Superior temporal gyrus (tissue), 1 donor: ENCODE measurements around the gene ARAF.

Experiments
- DNase-seq: peaks from one replicate; pipeline ENCODE4 v3.0.0-alpha.2; 2016; ENCODE audit errors: extremely low spot score

Gene ARAF

DNA sequence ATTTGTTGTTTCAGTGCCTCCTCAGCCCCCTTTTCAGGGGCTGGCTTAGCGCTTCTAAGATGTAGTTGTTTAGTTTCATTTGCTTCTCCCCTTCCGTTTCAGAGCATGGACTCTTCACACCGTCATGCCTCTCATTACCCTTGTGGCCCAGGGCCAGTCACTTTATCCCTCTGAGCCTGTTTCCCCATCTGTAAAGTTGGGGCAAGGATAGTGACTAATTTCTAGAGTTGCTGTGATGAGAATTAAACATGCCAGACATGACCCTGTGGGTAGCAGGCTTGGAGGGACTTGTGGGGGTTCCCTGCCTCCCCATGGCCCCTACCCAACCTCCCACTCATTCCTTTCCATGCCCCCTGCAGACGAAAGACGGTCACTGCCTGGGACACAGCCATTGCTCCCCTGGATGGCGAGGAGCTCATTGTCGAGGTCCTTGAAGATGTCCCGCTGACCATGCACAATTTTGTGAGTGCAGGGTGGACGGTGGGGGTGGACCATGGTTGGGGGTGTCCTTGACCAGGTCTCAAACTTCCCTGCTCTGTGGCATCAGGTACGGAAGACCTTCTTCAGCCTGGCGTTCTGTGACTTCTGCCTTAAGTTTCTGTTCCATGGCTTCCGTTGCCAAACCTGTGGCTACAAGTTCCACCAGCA, 3.6 kb downstream of the ARAF start:
- no peak for DNase-seq

DNA sequence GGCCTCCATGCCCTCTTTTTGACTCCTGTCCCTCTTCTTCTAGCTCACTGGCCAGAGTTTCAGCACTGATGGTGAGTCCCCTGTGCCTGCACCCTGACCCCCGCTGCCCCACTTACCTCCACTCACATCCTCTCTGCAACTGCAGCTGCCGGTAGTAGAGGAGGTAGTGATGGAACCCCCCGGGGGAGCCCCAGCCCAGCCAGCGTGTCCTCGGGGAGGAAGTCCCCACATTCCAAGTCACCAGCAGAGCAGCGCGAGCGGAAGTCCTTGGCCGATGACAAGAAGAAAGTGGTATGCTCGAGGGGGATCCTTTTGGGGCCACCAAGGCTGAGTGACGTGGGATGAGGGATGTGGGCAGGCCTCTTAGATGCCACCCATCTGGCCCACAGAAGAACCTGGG, 5.8 kb downstream of the ARAF start:
- DNase-seq = no peak

DNA sequence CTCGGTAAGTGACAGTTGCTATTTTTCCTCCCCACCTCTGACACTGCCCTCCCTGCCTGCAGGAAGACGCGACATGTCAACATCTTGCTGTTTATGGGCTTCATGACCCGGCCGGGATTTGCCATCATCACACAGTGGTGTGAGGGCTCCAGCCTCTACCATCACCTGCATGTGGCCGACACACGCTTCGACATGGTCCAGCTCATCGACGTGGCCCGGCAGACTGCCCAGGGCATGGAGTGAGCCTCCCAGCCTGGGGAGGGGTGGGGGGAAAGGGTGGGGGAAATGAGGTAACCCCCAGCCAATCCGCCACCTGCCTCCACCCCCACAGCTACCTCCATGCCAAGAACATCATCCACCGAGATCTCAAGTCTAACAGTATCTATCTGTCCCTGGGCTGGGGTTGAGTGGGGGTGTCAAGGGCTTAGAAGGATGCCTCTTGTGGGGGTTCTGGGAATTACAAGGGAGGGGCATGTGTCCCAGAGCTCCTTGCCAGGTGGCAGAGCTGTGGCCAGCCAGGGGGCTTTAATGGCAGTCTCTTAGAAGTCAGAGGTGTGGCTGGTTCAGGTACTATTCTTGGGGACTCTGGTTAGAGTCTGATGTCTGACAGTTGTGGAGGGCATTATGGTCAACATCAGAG, 7.8 kb downstream of the ARAF start:
- DNase-seq = no peak

DNA sequence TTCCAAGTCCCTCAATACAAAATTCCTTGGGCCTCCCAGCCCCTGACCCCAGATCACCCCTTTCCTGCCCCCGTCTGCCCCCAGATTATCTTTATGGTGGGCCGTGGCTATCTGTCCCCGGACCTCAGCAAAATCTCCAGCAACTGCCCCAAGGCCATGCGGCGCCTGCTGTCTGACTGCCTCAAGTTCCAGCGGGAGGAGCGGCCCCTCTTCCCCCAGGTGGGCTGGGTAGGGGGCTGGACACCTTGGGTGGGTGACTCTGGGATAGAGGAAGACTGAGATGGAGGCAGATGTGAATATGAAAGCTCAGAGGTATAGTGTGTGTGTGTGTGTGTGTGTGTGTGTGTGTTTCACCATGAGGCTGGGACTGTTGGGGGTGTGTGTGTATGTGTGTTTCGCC, 9.8 kb downstream of the ARAF start:
- no peak for DNase-seq

DNA sequence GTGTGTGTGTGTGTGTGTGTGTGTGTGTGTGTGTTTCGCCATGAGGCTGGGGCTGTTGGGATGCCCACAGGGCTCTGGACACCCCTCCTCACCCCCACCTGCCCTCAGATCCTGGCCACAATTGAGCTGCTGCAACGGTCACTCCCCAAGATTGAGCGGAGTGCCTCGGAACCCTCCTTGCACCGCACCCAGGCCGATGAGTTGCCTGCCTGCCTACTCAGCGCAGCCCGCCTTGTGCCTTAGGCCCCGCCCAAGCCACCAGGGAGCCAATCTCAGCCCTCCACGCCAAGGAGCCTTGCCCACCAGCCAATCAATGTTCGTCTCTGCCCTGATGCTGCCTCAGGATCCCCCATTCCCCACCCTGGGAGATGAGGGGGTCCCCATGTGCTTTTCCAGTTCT, 10.2 kb downstream of the ARAF start:
- DNase-seq = no peak

DNA sequence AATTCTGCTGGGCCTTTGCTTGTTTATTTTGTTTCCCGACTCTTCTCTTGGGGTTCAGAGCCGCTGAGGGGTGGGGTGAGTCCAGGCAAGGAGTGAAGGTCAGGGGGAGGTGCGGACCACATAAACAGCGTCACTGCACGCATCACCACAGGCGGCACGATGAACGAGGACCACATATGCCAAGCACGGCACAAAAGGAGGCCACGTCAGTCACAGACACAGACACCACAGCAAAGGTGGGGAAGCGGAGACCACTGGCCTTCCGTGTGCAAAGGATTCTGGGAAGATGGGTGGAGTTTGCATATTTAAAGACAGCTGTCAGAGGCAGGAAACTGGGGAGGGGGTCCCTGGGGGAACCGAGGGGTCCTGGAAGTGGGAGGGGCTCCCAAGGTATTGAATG, 10.9 kb downstream of the ARAF start:
- DNase-seq = no peak

DNA sequence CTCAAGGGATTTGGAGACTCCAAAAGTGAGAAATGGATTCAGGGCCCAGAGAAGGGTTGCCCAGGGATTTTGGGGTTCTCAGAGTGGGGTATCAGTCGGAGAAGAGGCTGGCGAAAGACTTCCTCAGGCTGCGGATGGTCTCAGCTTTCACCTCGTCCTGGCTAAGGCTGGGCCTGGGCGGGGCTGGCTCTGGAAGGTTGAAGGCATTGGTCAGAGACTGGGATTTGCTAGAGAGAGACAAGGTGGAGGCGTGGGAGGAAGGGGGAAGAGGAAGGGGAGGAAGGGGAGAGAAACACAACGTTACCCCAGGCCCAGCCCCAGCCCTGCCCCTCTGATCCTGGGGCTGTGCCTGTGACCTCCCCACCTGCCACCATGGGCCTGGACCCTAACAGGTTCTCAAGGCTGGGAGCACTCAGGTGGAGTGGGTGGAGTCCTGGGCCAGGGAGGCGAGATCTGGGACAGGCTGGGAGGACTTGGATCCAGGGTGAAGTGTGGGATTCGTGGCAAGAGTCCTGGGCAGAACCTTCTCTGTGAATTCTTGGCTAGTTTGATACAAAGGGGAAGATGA, 11.9 kb downstream of the ARAF start:
- no peak for DNase-seq

DNA sequence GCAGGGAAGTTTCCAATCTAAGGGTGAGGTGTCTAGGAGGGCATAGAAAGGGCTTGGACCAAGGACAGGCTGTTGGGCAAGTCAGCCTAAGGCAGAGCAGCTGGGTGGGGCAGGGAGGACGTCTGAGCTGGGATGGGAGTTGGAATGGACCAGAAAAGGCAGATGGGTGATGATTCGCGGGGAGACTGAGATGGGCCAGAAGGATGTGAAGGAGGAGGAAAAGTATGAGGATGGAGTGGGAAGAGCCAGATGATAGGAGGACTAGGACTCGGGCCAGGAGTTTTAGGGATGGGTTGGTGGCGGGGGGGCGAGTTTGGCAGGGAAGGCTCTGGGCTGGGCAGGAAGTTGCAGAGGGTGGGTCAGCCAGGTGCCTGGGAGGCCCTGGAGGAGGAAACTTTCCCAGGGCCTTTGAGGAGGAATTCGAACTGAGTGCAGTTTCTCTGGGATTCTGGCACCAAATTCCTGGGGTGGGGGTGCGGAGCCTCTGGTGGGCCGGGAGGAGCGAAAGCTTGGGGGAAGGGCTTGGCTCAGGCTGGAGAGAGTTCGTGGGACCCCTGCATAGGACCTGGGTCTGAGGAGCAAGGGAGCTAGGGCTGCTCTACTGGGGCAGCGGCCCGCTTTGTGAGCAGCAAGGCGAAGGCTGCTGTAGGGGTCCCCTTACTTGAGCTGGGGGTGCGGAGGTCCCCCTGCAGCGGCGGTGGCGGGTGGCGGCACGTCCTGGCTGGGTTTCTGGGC, 12.5 kb downstream of the ARAF start:
- no peak for DNase-seq

DNA sequence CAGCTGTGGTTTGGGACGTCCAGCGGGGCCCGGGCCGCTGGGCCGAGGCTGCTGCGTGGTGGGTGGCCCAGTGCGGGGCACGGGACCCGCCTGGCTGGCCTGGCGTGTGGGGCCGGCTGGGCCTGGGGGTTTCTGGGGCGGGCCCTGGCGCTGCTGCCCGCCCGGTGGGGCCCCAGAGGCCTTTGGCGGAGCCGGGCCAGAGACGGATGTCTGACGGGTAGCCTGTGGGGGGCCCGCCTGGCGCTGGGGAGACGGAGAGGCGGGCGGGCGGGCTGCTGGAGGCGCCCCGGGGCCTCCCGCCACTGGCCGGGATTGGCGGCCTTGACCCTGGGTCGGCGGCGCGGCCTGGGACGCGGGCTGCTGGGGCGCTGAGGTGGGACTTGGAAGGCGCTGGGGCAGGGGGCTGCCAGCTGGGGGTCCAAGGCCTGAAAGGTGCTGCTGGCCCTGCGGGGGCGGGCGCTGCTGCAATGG, 13.1 kb downstream of the ARAF start:
- no peak for DNase-seq

DNA sequence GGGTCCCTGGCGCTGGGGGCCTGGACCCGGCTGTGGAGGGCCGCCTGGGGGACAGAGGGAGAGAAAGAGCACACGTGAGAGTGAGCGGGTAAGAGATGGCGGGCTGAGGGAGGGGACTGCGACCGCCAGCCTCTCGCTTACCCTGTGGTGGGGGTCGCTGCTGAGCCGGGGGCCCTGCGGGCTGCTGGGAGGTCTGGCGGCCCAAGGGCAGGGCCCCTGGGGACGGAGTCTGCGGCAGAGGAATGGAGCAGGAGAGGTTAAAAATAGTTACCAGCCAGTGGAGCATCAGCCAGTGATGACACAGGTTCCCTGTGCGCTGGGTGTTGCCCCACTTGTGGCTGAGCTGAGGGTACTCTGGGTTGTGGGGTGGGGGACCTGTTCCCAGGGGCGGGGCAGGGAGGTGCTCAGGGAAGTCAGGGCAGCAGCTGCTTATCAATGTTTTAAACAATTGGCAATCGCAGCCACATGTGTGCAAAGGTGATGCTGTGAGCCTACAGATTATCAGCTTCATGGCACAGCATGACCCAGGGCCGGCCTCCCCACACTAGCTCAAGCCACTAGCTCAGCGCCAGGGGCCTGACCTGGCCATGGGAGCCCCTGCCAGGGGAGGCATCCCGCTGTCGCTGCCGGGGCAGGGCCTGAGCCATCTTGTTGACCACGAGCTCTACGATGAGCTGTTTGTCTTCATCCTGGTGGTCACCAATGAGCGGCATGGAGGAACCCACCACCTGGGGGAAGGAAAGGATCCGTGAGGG, 13.7 kb downstream of the ARAF start:
- no peak for DNase-seq

DNA sequence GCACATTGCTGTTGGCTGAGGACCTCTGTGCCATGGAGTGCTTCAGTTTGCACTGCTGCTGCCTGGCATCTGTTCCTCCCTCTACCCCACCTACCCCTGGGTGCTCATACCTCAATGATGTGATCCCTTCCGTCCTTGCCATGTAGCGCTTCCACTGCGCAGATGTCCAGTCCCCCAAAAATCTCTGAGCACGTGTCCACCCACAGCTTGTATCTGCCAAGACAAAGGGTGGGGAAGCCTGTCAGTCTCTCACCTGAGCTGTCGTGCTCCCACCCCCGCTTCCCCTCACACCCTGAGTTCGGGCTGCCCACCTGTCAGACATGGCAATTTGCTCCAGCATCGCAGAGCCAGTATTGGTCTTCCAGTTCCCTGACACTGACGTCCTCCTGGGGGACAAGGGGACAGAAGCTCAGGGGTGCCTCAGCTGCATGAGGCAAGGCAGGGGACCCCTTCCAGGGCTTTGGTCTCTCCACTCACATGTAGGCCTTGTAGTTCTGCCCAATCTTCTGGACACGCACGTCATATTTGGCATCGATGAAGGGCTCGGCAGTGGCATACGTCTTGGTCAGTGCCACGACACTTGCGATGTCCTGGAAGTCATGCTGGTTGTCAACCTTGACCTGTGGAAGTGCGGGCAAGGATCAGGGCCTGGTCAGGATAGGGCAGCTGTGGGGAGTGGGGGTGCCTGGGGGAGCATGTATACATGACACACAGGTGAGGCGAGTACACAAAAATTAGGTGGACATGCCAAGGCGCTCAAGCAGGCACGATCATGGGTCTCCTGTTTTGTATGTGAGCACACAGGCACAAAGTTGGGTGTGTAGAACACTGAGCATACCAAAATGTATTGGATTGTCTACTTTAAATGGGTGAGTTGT, 15.3 kb downstream of the ARAF start:
- DNase-seq = no peak

DNA sequence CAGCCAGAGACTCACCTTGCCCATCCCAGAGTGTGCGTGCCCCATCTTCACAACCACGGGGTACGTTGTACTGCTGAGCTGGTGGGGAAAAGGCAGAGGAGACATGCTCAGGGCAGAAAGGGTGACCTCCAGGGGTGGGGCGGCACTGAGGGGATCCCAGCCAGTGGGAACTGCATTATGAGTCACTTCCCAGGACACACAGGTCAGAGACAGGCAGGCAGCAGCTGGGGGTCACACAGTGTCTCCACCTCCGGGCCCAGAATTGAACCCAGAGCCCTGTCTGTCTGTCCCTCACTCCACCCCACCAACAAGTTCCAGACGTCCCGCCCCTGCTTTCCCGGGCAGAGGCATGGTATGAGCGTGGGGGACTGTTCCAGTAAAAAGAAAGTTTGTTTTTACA, 16.4 kb downstream of the ARAF start:
- DNase-seq = no peak

DNA sequence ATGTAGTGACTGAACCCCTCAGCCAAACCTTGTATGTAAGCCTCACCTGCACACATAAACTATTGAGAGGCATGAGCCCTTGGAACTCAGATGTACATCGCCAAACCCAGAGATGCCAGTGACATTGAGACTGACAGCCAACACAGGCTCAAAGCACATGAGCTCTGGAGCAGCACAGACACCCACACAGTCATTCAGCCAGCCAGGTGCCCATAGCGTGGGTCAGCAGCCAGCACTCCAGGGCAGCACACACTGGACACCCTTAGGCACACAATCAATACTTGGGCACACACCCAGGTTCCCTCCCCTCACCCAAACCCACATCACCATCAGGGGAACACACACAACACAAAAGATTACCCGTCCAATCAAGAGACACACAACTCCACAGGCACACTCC, 16.9 kb downstream of the ARAF start:
- DNase-seq = no peak

DNA sequence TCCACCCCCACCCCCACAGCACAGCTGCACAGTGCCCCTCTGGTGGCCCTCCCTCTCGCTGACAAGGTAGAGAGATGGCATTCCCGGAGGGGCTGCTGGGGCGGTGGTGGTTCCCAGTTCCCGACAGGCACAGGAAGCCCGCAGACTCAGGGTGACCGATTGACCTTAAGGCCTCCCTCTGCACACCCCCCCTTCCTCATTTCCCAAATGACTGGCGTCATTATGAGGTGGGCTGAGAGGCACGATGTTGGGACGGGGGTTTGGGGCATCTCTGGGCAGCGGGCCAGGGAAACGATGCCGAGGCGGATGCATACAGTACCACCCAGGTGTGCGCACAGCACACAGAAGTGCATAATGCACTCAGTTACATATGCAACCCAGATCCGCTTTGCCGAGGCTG, 17.7 kb downstream of the ARAF start:
- no peak for DNase-seq

DNA sequence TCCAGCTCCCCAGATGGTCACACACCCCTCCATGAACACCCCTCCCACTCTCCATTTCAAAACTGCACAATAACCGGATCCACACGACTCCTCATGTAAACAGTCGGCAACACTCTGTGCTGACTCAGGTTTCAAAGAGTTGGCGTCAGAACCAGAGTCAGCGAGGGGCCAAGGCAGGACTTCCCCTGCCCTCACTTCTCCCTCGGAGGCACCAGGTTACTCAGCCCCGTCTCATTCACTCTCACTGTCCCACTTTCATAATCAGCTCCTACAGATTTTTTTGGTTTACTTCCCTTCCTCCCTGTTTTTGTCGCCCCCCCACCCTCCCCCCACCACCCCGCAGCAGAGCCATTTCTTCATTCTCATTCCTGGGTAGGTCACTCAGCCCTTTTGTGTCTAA, 18.5 kb downstream of the ARAF start:
- DNase-seq = no peak

DNA sequence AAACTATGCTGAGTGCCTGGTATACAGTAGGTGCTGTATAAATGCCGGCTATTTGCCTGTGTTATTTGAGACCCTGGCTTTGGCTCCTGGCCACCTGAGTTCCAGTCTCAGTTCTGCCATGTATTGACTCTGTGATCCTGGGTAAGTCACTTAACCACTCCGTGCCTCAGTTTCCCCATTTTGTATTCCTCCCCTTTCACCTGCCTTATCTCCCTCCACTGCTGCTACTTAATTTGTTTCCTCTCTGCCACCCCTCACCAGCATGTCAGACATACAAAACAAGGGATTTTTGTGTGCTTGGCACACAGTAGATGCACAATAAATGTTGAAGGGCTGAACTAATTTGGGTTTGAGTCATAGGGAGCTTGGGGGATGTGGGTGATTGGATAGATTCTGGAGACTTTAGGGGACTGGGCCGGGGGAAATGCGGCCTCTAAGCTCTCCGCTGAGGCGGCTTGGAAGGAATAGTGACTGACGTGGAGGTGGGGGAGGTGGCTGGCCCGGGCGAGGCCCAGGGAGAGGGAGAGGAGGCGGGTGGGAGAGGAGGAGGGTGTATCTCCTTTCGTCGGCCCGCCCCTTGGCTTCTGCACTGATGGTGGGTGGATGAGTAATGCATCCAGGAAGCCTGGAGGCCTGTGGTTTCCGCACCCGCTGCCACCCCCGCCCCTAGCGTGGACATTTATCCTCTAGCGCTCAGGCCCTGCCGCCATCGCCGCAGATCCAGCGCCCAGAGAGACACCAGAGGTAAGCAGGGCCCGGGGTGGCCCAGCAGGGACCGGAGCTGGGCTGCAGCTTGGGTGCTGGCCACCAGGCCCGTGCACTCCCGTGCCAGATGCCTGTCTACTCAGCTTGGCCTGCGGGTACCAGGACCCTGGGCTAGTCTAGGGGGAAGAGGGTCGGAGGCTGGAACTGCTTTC, 21.0 kb downstream of the ARAF start, which contains the start of gene TIMP1:
TIMP1 (plus strand) TSS at position 706 of the 917 bp plus-strand sequence. CDS start 980 bp downstream, outside the sequence.
- no peak for DNase-seq

DNA sequence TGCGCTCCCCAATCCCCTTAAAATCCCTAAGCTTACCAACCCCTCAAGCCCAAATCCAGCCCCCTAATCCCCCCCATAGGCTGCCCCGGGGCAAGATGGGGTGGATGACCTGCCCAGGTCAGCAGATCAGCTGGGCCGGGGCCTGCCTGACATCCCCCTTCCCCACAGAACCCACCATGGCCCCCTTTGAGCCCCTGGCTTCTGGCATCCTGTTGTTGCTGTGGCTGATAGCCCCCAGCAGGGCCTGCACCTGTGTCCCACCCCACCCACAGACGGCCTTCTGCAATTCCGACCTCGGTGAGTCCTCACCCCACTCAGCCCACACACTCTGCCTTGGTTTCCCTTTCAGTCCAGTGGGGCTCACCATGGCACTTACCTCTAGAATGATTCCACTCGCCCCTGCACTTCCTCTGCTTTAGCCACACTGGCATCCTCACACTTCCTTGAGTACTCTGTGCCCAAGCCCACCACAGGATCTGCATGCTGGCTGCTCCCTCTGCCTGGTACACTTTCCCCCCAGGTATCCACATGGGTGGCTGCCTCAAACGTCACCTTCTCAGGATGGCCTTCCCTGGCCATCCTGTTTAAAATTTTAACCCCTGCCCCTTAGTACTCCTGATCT, 22.3 kb downstream of the ARAF start:
- DNase-seq = no peak

DNA sequence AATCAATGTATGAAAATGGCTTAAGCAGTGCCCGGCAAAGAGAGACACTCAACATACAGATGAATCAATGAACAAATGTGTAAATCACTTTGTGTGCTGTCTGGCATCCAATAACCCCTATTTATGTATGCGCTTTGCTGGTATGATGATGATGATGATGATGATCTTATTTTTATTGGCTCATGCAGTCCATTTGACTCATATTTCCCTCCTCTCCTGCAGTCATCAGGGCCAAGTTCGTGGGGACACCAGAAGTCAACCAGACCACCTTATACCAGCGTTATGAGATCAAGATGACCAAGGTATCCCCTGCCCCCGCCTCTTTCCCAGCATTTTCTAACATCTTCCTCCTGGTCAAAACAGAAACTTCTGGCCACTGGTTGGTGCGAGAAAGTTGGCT, 23.7 kb downstream of the ARAF start:
- no peak for DNase-seq

DNA sequence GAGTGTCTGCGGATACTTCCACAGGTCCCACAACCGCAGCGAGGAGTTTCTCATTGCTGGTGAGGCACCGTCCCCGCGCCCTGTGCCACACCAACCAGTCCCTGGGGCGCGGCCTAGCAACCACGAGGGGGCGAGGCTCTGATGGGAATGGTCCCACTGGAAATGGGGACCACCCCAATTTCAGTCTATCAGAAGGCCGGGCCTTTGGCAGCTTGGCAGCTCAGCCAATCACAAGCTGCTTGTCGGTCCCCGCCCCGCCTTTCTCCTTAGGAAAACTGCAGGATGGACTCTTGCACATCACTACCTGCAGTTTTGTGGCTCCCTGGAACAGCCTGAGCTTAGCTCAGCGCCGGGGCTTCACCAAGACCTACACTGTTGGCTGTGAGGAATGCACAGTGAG, 24.3 kb downstream of the ARAF start:
- no peak for DNase-seq
